Astrocyte (in vitro differentiated cells and primary cell): ENCODE data around the gene NDST3. TPM values are rescaled to one million over a fixed set of nuclear protein-coding genes. Genes with fewer than 3 reads are reported as not detected.

Experiments
- DNase-seq: peaks from one replicate; pipeline ENCODE4 v3.0.0-alpha.2; 2010; ENCODE audit warnings: low read depth
- FAIRE-seq: peaks from 2 replicates; lab custom pipeline; 2011; peaks lifted over from hg19 to GRCh38; lab: Jason Lieb, UNC
- H2AFZ ChIP-seq: 2 replicates; pipeline ENCODE4 v1.6.0; 2012; ENCODE audit warnings: low read depth, low read length, inconsistent platforms
- H3K27ac ChIP-seq: 2 replicates; pipeline ENCODE4 v1.5.1; 2011; ENCODE audit warnings: low read depth, low read length, inconsistent platforms
- H3K27me3 ChIP-seq: 2 replicates; pipeline ENCODE4 v1.6.0; 2011; ENCODE audit warnings: low read length, inconsistent platforms; ENCODE audit not compliant: insufficient read depth
- H3K36me3 ChIP-seq: 2 replicates; pipeline ENCODE4 v1.5.1; 2011; ENCODE audit warnings: low read length, inconsistent platforms; ENCODE audit not compliant: insufficient read depth
- H3K4me1 ChIP-seq: 2 replicates; pipeline ENCODE4 v1.5.1; 2011; ENCODE audit warnings: low read length, inconsistent platforms; ENCODE audit not compliant: insufficient read depth
- H3K4me2 ChIP-seq: 2 replicates; pipeline ENCODE4 v1.6.0; 2012; ENCODE audit warnings: low read length, inconsistent platforms
- H3K4me3 ChIP-seq: 2 replicates; pipeline ENCODE4 v1.5.1; 2011; ENCODE audit warnings: low read depth, mild to moderate bottlenecking, low read length, inconsistent platforms; ENCODE audit not compliant: insufficient read depth
- H3K79me2 ChIP-seq: 2 replicates; pipeline ENCODE4 v1.6.0; 2012; ENCODE audit warnings: mild to moderate bottlenecking, low read length, inconsistent platforms; ENCODE audit not compliant: insufficient read depth
- H3K9ac ChIP-seq: 2 replicates; pipeline ENCODE4 v1.6.0; 2012; ENCODE audit warnings: mild to moderate bottlenecking, low read length, inconsistent platforms
- H3K9me3 ChIP-seq: 2 replicates; pipeline ENCODE4 v1.5.1; 2012; ENCODE audit warnings: low read depth, mild to moderate bottlenecking, low read length, inconsistent platforms; ENCODE audit not compliant: insufficient read depth
- H4K20me1 ChIP-seq: 2 replicates; pipeline ENCODE4 v1.6.0; 2012; ENCODE audit warnings: low read length, inconsistent platforms; ENCODE audit not compliant: insufficient read depth
- H3K27ac Mint-ChIP-seq: one replicate; pipeline ENCODE4 v1.8.0; 2021; ENCODE audit warnings: mild to moderate bottlenecking, mixed read lengths; ENCODE audit not compliant: unreplicated experiment
- H3K27me3 Mint-ChIP-seq: one replicate; pipeline ENCODE4 v1.8.0; 2021; ENCODE audit warnings: low read depth, mixed read lengths; ENCODE audit not compliant: unreplicated experiment
- H3K36me3 Mint-ChIP-seq: one replicate; pipeline ENCODE4 v1.8.0; 2021; ENCODE audit warnings: low read depth, mixed read lengths; ENCODE audit not compliant: unreplicated experiment
- H3K4me1 Mint-ChIP-seq: one replicate; pipeline ENCODE4 v1.8.0; 2021; ENCODE audit warnings: low read depth, mixed read lengths; ENCODE audit not compliant: unreplicated experiment
- H3K4me3 Mint-ChIP-seq: one replicate; pipeline ENCODE4 v1.8.0; 2021; ENCODE audit warnings: mild to moderate bottlenecking, moderate library complexity, mixed read lengths; ENCODE audit not compliant: unreplicated experiment
- H3K9me3 Mint-ChIP-seq: one replicate; pipeline ENCODE4 v1.8.0; 2021; ENCODE audit warnings: mild to moderate bottlenecking, mixed read lengths; ENCODE audit not compliant: unreplicated experiment
- CTCF ChIP-seq: IDR thresholded peaks from 2 replicates; pipeline ENCODE4 v1.5.1; 2011; ENCODE audit warnings: low read depth, mild to moderate bottlenecking, inconsistent platforms, low read length, moderate library complexity; ENCODE audit not compliant: insufficient read depth
- EZH2 ChIP-seq: IDR thresholded peaks from 2 replicates; pipeline ENCODE4 v1.6.1; 2012; ENCODE audit warnings: mild to moderate bottlenecking, low read length, inconsistent platforms; ENCODE audit not compliant: insufficient read depth
- total RNA-seq: library from RNA; stranded (reverse); gene quantifications from 2 replicates; pipeline ENCODE4 v1.2.1, GENCODE V29; 2021

The NDST3 gene
- total RNA-seq, 1 donor from 2014 or later, result 0.57 TPM

- TF ChIP-seq EZH2 (no peak), CTCF (no peak)
- FAIRE-seq, result no peak
Observed at GRCh38 chr4:118167306-118167705, 133.0 kb downstream of the NDST3 start.

GRCh38 chr4:118171381-118171780 is 137.1 kb downstream of the NDST3 start:
- H3K4me3 ChIP-seq, result no peak overlapping the region
- H3K4me2 ChIP-seq, result no peak overlapping the region
- H3K36me3 Mint-ChIP-seq, result no peaks in the 10 kb centered on the region
- no peaks in the 10 kb centered on the region for H3K27me3 ChIP-seq
- H3K9me3 ChIP-seq, result no peaks in the 10 kb centered on the region
- H3K36me3 ChIP-seq, result no peaks in the 10 kb centered on the region
- H3K79me2 ChIP-seq, result no peaks in the 10 kb centered on the region
- H3K27ac Mint-ChIP-seq, result no peak overlapping the region
- H3K27me3 Mint-ChIP-seq, result no peaks in the 10 kb centered on the region
- no peak overlapping the region for H3K4me3 Mint-ChIP-seq
- no peaks in the 10 kb centered on the region for H4K20me1 ChIP-seq
- H3K27ac ChIP-seq, result no peak overlapping the region
- peaks cover under 1% of the 10 kb centered on the region for H3K9me3 Mint-ChIP-seq
- H2AFZ ChIP-seq, result no peak overlapping the region
- H3K4me1 ChIP-seq, result peaks cover 4% of the 10 kb centered on the region
- DNase-seq (no peak), FAIRE-seq (no peak)
- H3K4me1 Mint-ChIP-seq, result peaks cover 11% of the 10 kb centered on the region
- TF ChIP-seq EZH2 (no peak), CTCF (no peak)
- no peak overlapping the region for H3K9ac ChIP-seq

More at GRCh38 chr4:118167306-118167705, 133.0 kb downstream of the NDST3 start:
- H3K79me2 ChIP-seq, result no peaks in the 10 kb centered on the region
- Mint-ChIP-seq H3K9me3 (peaks cover 2% of the 10 kb centered on the region), H3K27me3 (no peaks in the 10 kb centered on the region), H3K36me3 (no peaks in the 10 kb centered on the region), H3K4me3 (no peak overlapping the region), H3K27ac (no peak overlapping the region), H3K4me1 (no peaks in the 10 kb centered on the region)
- H3K4me1 ChIP-seq, result no peaks in the 10 kb centered on the region
- no peaks in the 10 kb centered on the region for H3K36me3 ChIP-seq
- H2AFZ ChIP-seq, result no peak overlapping the region
- H3K4me3 ChIP-seq, result no peak overlapping the region
- no peaks in the 10 kb centered on the region for H3K27me3 ChIP-seq
- no peak overlapping the region for H3K27ac ChIP-seq
- no peak for DNase-seq
- no peak overlapping the region for H3K9ac ChIP-seq
- H4K20me1 ChIP-seq, result no peaks in the 10 kb centered on the region
- H3K9me3 ChIP-seq, result no peaks in the 10 kb centered on the region
- H3K4me2 ChIP-seq, result no peak overlapping the region

- H3K9ac ChIP-seq, result no peak overlapping the region
- no peak overlapping the region for H2AFZ ChIP-seq
- TF ChIP-seq CTCF (no peak), EZH2 (no peak)
- peaks cover 4% of the 10 kb centered on the region for H3K4me1 ChIP-seq
- H3K9me3 ChIP-seq, result no peaks in the 10 kb centered on the region
- FAIRE-seq (peak; percentile 49), DNase-seq (no peak)
- Mint-ChIP-seq H3K4me1 (peaks cover 11% of the 10 kb centered on the region), H3K9me3 (no peaks in the 10 kb centered on the region), H3K36me3 (no peaks in the 10 kb centered on the region), H3K4me3 (no peak overlapping the region), H3K27ac (no peak overlapping the region), H3K27me3 (no peaks in the 10 kb centered on the region)
- no peaks in the 10 kb centered on the region for H4K20me1 ChIP-seq
- no peak overlapping the region for H3K4me3 ChIP-seq
- no peaks in the 10 kb centered on the region for H3K79me2 ChIP-seq
- no peak overlapping the region for H3K27ac ChIP-seq
- no peak overlapping the region for H3K4me2 ChIP-seq
- H3K27me3 ChIP-seq, result no peaks in the 10 kb centered on the region
- no peaks in the 10 kb centered on the region for H3K36me3 ChIP-seq
Observed at GRCh38 chr4:118173126-118173525, 138.8 kb downstream of the NDST3 start.
